Measurements from ENCODE around the gene COG7.

Gene COG7

DNA sequence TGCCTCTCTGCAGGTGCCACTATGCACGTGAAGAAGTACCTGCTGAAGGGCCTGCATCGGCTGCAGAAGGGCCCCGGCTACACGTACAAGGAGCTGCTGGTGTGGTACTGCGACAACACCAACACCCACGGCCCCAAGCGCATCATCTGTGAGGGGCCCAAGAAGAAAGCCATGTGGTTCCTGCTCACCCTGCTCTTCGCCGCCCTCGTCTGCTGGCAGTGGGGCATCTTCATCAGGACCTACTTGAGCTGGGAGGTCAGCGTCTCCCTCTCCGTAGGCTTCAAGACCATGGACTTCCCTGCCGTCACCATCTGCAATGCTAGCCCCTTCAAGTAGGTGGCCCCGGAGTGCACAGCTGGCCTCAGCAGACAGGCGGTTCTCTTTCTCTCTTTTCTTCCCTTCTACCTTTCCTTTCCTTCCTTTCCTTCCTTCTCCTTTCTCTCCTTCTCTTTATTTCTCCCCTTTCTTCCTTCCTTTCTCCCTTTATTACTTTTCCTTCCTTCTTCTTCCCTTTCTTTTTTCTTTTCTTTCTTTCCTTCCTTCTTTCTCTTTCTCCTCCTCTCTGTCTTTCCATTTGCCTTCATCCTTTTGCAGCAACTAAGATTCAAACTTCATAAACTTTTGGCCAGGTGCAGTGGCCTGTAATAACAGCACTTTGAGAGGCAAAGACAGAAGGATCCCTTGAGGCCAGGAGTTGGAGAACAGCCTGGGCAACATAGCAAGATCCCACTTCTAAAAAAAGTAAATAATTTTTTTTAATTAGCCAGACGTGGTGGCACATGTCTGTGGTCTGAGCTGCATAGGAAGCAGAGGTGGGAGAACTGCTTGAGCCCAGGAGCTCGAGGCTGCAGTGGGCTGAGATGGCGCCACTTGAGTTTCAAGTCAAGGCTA lies 104.2 kb downstream of the COG7 start:
- H3K4me1 Mint-ChIP-seq, result no peaks in the 10 kb centered on the region
- no peak overlapping the region for H3K4me3 Mint-ChIP-seq
- no peaks in the 10 kb centered on the region for H3K36me3 Mint-ChIP-seq (ENCODE audit: low read depth)
- H3K27ac Mint-ChIP-seq, result no peak overlapping the region
- H3K9me3 Mint-ChIP-seq, result no peaks in the 10 kb centered on the region
- peaks cover 30% of the 10 kb centered on the region for H3K27me3 Mint-ChIP-seq (ENCODE audit: low read depth)
- TF ChIP-seq, protein P1, sequence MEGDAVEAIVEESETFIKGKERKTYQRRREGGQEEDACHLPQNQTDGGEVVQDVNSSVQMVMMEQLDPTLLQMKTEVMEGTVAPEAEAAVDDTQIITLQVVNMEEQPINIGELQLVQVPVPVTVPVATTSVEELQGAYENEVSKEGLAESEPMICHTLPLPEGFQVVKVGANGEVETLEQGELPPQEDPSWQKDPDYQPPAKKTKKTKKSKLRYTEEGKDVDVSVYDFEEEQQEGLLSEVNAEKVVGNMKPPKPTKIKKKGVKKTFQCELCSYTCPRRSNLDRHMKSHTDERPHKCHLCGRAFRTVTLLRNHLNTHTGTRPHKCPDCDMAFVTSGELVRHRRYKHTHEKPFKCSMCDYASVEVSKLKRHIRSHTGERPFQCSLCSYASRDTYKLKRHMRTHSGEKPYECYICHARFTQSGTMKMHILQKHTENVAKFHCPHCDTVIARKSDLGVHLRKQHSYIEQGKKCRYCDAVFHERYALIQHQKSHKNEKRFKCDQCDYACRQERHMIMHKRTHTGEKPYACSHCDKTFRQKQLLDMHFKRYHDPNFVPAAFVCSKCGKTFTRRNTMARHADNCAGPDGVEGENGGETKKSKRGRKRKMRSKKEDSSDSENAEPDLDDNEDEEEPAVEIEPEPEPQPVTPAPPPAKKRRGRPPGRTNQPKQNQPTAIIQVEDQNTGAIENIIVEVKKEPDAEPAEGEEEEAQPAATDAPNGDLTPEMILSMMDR (IDR thresholded peaks at IDR 0.05; ENCODE audit: unreplicated experiment in 3 of 3), result no peak

DNA sequence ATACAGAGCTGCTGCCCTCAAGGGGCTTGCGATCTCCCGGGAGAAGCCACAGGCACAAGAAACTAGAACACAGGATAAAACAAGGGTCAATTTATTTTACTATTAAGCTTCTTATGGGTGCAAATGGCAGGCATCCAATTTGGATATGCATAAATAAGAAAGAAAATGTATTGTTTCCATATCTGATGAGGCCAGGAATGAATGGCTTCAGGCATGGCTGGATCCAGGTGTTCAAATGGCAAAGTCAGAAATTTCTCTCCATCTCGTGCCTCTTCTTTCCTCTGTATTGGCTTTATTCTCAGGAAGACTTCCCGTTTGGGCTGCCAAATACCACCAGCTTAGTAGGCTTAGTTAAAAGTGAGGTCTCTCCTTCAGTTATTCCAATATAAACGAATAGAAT lies 107.8 kb downstream of the COG7 start:
- Mint-ChIP-seq H3K4me1 (no peaks in the 10 kb centered on the region), H3K9me3 (no peaks in the 10 kb centered on the region), H3K27ac (no peak overlapping the region), H3K27me3 (ENCODE audit: low read depth) (peaks cover 16% of the 10 kb centered on the region), H3K36me3 (ENCODE audit: low read depth) (no peaks in the 10 kb centered on the region), H3K4me3 (no peak overlapping the region)
- TF ChIP-seq, protein P1 (IDR thresholded peaks at IDR 0.05; ENCODE audit: unreplicated experiment in 3 of 3), result no peak

DNA sequence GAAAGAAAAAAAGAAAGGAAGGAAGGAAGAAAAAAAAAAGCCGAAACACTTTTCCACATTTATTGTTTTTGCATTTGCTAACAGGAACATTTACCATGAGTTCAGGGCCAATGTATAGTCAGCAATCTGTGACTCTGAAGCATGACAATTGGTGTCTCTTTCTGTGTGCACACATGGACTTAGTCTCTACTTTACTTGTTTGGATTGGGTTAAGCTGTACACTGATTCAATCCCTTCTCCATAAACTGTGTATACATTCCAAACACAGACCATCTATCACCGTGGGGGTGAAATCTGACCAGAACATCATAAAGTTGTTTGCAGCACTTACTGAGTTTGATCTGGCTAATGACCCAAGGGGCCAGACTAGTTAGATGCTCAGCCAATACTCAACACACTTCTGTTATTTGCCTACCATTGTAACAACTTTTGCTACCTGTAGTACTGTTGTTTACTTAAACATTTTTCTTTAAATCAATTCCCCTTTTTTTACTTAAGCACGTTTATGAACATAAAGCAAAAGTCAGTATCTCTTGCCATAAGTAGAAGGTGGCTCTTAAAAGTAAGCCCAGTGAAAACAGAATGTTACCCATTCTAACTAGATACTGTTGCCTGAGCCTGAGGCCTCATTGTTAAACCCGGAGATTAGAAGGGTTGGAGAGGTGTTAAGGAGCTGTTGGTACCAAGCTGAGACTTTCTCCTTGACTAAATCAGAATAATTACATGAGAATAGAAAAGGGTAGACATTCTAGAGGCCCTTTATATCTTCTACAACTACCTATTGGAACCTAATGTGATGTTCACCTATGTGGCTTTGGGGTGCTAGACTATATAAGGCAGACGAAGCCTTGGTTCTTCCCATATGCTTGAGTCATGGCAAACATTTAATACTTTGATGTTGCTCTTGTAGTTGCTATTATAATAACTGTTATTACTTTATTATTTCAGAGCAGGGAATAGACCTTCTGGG lies 109.1 kb downstream of the COG7 start:
- Mint-ChIP-seq H3K4me3 (no peak overlapping the region), H3K36me3 (ENCODE audit: low read depth) (no peaks in the 10 kb centered on the region), H3K27ac (no peak overlapping the region), H3K4me1 (no peaks in the 10 kb centered on the region), H3K27me3 (ENCODE audit: low read depth) (peaks cover 12% of the 10 kb centered on the region), H3K9me3 (peaks cover 3% of the 10 kb centered on the region)
- TF ChIP-seq, protein P1 (IDR thresholded peaks at IDR 0.05; ENCODE audit: unreplicated experiment in 3 of 3), result no peak

DNA sequence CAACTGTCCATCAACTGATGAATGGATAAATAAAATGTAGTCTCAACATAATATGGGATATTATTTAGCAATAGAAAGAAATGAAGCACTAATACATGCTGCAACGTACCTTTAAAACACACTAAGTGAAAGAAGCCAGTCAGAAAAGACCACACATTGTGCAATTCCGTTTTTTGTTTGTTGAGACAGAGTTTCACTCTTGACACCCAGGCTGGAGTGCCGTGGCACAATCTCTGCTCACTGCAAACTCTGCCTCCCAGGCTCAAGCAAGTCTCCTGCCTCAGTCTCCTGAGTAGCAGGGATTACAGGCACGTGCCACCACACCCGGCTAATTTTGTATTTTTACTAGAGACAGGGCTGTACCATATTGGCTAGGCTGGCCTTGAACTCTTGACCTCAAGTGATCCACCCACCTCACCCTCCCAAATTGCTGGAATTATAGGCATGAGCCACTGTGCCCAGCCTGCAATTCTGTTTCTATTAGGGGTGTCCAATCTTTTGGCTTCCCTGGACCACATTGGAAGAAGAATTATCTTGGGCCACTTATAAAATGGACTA lies 110.8 kb downstream of the COG7 start:
- peaks cover 5% of the 10 kb centered on the region for H3K9me3 Mint-ChIP-seq
- H3K36me3 Mint-ChIP-seq (ENCODE audit: low read depth), result no peaks in the 10 kb centered on the region
- peaks cover 6% of the 10 kb centered on the region for H3K27me3 Mint-ChIP-seq (ENCODE audit: low read depth)
- TF ChIP-seq, protein P1 (IDR thresholded peaks at IDR 0.05; ENCODE audit: unreplicated experiment in 3 of 3), result no peak
- no peak overlapping the region for H3K4me3 Mint-ChIP-seq
- H3K27ac Mint-ChIP-seq, result no peak overlapping the region
- no peaks in the 10 kb centered on the region for H3K4me1 Mint-ChIP-seq

DNA sequence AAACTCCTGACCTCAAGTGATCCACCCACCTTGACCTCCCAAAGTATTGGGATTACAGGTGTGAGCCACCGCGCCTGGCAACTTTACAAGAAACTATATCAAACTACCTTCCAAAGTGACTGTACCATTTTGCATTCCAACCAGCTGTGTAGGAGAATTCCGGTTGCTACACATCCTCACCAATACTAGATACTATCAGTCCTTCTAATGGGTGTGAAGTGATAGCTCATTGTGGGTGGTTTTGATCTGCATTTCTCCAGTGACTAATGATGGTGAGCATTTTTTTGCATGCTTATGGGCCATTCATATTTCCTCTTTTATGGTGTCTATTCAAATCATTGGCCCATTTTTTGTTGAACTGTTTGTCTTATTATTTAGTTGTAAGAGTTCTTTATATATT lies 113.2 kb downstream of the COG7 start:
- Mint-ChIP-seq H3K27me3 (ENCODE audit: low read depth) (peaks cover 8% of the 10 kb centered on the region), H3K27ac (no peak overlapping the region), H3K9me3 (peaks cover 5% of the 10 kb centered on the region), H3K36me3 (ENCODE audit: low read depth) (no peaks in the 10 kb centered on the region), H3K4me1 (no peaks in the 10 kb centered on the region), H3K4me3 (no peak overlapping the region)
- TF ChIP-seq, protein P1 (IDR thresholded peaks at IDR 0.05; ENCODE audit: unreplicated experiment in 3 of 3), result no peak
